RWPE1 (cell line): ENCODE results near the gene HABP4.

Source experiments
- CTCF ChIA-PET: fragments of 350-600 bp; sonication (Branson Sonifier 250); formaldehyde crosslinking; extraction: SDS; loops from one replicate; lab custom pipeline; 2021; lab: Yijun Ruan, JAX
- POLR2A ChIA-PET: fragments of 400-600 bp; formaldehyde crosslinking; extraction: SDS; loops from one replicate; lab custom pipeline; 2020; ENCODE audit warnings: antibody characterized with exemption; ENCODE audit not compliant: low non-redundant PET; lab: Yijun Ruan, JAX
- DNase-seq: peaks from one replicate; pipeline ENCODE4 v3.0.0; 2012; ENCODE audit warnings: low spot score
- H3K27ac ChIP-seq: fragments of 450-650 bp; 2 replicates; pipeline ENCODE4 v1.5.1; 2017
- TF ChIP-seq, protein P1 (sequence below): fragments of 450-650 bp; conservative IDR thresholded peaks from 2 replicates; pipeline ENCODE4 v1.5.1; 2017; ENCODE audit warnings: low read depth, mild to moderate bottlenecking

HABP4 gene

DNA sequence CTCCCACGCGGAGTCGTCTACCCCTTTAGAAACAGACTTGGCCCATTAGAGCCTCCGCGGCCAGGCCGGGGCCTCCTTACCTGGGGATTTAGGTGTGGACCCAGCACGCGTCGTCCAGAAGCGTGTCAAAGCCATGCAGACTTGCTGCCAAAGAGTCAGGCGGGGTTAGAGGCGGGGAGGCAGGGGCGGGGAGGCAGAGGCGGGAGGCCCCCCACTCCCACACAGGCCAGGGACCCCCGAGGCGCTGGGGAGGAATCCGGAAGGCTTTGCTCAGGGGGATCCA lies 47.1 kb downstream of the HABP4 start:
- TF ChIP-seq, protein P1, sequence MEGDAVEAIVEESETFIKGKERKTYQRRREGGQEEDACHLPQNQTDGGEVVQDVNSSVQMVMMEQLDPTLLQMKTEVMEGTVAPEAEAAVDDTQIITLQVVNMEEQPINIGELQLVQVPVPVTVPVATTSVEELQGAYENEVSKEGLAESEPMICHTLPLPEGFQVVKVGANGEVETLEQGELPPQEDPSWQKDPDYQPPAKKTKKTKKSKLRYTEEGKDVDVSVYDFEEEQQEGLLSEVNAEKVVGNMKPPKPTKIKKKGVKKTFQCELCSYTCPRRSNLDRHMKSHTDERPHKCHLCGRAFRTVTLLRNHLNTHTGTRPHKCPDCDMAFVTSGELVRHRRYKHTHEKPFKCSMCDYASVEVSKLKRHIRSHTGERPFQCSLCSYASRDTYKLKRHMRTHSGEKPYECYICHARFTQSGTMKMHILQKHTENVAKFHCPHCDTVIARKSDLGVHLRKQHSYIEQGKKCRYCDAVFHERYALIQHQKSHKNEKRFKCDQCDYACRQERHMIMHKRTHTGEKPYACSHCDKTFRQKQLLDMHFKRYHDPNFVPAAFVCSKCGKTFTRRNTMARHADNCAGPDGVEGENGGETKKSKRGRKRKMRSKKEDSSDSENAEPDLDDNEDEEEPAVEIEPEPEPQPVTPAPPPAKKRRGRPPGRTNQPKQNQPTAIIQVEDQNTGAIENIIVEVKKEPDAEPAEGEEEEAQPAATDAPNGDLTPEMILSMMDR = no peak
- DNase-seq = no peak
- POLR2A ChIA-PET = no interaction called here
- H3K27ac ChIP-seq = no peak overlapping the region
- CTCF ChIA-PET = interaction anchor here (1.4 kb wide), 1 partner anchor 170 kb away, joined by 3 read pairs; no protein-coding TSS in a partner anchor

- no peak for DNase-seq
- no peak overlapping the region for H3K27ac ChIP-seq
- POLR2A ChIA-PET = interaction anchor here (0.6 kb wide), 1 partner anchor 148 kb away, joined by 3 read pairs; no protein-coding TSS in a partner anchor
- CTCF ChIA-PET = interaction anchor here (0.6 kb wide), 1 partner anchor 89 kb away, joined by 3 read pairs; no protein-coding TSS in a partner anchor
- TF ChIP-seq, protein P1 = no peak
Observed at GRCh38 chr9:96498796-96499195, 48.8 kb downstream of the HABP4 start.

DNA sequence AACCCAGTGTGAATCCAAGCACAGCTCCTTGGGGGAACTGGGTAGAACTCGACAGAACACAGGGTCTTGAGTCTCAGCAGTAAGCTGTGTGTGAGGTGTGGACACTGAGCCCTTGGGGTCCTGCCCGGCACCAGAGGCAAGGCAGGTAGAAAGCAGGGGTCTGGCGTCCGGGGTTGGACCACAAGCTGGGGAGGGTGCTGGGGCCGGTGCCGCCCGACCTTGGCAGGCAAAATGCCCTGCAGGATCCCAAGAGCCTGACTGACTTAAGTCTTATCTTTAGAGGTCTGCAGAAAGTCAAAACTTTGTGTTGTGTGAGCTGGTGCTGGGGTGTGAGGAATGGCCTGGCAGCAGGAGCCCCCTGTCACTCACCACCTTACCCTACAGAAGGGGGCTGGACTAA lies 49.3 kb downstream of the HABP4 start:
- DNase-seq = no peak
- POLR2A ChIA-PET = no interaction called here
- TF ChIP-seq, protein P1 = no peak
- H3K27ac ChIP-seq = no peak overlapping the region
- CTCF ChIA-PET = no interaction called here

GRCh38 chr9:96500696-96501632 lies 51.0 kb downstream of the HABP4 start:
- no peak overlapping the region for H3K27ac ChIP-seq

DNA sequence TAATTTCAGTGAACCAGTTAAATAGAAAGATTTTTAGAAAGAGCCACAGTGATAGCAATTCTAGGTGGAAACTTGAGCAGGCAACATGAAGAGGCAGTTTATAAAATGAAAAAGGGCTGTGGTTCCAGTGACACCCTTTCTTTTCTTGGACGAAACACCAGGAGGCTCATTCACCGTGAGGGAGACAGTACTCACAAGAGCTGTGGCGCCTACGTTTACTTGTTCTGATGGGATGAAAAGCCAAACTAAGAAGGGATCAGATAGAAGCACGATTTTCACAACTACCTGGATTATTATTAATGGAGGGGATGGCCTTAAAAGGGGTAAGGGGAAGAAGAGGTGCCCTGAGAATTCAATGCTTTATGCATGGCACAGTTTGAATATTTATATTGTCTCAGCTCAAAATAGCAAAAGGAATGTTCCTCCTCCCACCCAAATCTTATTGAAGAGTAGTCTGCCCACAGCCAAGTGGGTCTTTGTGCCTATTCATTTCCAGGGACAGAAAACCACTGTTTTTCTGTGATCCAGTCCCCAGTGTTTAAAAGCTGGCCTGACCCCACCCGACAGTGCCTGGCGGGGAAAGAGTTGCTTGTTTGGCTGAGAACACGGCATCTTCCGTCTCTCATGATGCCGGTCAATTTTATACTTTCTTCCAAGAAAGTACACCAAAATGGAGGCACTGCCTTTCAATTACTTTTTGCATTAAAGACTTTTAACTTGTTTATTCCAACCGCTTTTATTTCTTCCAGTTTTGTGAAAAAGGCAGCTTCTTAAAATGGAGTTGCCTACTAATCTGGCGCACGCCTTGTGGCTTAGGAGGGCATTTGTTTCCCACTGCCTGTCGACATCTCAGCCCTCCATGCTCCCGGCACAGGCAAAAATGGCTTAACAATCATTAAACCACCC lies 51.9 kb downstream of the HABP4 start:
- POLR2A ChIA-PET = no interaction called here
- TF ChIP-seq, protein P1 = no peak
- CTCF ChIA-PET = interaction anchor here (0.6 to 0.7 kb wide), 3 partner anchors 25 to 257 kb away, joined by 3 to 7 read pairs (median 4); no protein-coding TSS in a partner anchor

More at GRCh38 chr9:96500696-96501632, 51.0 kb downstream of the HABP4 start:
- TF ChIP-seq, protein P1 = no peak
- CTCF ChIA-PET = interaction anchor here (0.6 kb wide), 1 partner anchor 24 kb away, joined by 3 read pairs; no protein-coding TSS in a partner anchor
- POLR2A ChIA-PET = no interaction called here
- no peak for DNase-seq

More for the DNA sequence above, 51.9 kb downstream of the HABP4 start:
- no peak overlapping the region for H3K27ac ChIP-seq
- DNase-seq = no peak
